Measurements from ENCODE around the gene HLA-C.
"Not testable (repeated sequence)": the region's sequence is repeated elsewhere in the genome, so short reads cannot be mapped to it uniquely, and the experiment has no call there.

HLA-C gene

GRCh38 chr6:31268836-31269235, 3.1 kb downstream of the HLA-C start:
- no peak for DNase-seq

GRCh38 chr6:31268369-31268765, 3.5 kb downstream of the HLA-C start:
- no peak for DNase-seq

- no peak for DNase-seq
Observed at GRCh38 chr6:31267651-31268368, 4.1 kb downstream of the HLA-C start.

GRCh38 chr6:31266567-31267360, 5.1 kb downstream of the HLA-C start:
- no peak for DNase-seq

- DNase-seq: no peak
Observed at GRCh38 chr6:31265926-31266325, 6.0 kb downstream of the HLA-C start.

- DNase-seq: not testable (repeated sequence)
Observed at GRCh38 chr6:31263346-31263933, 8.5 kb downstream of the HLA-C start.

GRCh38 chr6:31259995-31260394, 11.9 kb downstream of the HLA-C start:
- not testable (repeated sequence) for DNase-seq

GRCh38 chr6:31252625-31253024, 19.3 kb downstream of the HLA-C start:
- no peak for DNase-seq

- DNase-seq: no peak
Observed at GRCh38 chr6:31251261-31251660, 20.6 kb downstream of the HLA-C start.

GRCh38 chr6:31249184-31249583, 22.7 kb downstream of the HLA-C start:
- DNase-seq: no peak

- DNase-seq: no peak
Observed at GRCh38 chr6:31247813-31248212, 24.1 kb downstream of the HLA-C start.

- no peak for DNase-seq
Observed at GRCh38 chr6:31246051-31246521, 25.8 kb downstream of the HLA-C start.

GRCh38 chr6:31243508-31243907, 28.4 kb downstream of the HLA-C start:
- DNase-seq: no peak

GRCh38 chr6:31239854-31240253, 32.0 kb downstream of the HLA-C start:
- DNase-seq: no peak

- not testable (repeated sequence) for DNase-seq
Observed at GRCh38 chr6:31234101-31234500, 37.8 kb downstream of the HLA-C start.

GRCh38 chr6:31228476-31228875, 43.4 kb downstream of the HLA-C start:
- peak; percentile 18 for DNase-seq

- DNase-seq: no peak
Observed at GRCh38 chr6:31227143-31227542, 44.7 kb downstream of the HLA-C start.

- no peak for DNase-seq
Observed at GRCh38 chr6:31225735-31226134, 46.2 kb downstream of the HLA-C start.

- DNase-seq: no peak
Observed at GRCh38 chr6:31222496-31222895, 49.4 kb downstream of the HLA-C start.

Measured in RPMI8226 (cell line).